DOHH2 (cell line): ENCODE results near the gene PCDHGA11.
"Not testable (repeated sequence)": the region's sequence is repeated elsewhere in the genome, so short reads cannot be mapped to it uniquely, and the experiment has no call there.

Experiments
- H3F3A ChIP-seq: fragments of 200-600 bp; sonication (generic), shearing (Covaris generic); 2 replicates; pipeline ENCODE4 v1.6.0; 2016; ENCODE audit warnings: antibody characterized with exemption, mild to moderate bottlenecking; ENCODE audit not compliant: control insufficient read depth, insufficient read depth
- H3K27ac ChIP-seq: fragments of 200-600 bp; sonication (generic); 2 replicates; pipeline ENCODE4 v1.5.1; 2014; ENCODE audit warnings: low read depth, mild to moderate bottlenecking, low read length, moderate library complexity
- H3K27me3 ChIP-seq: fragments of 200-600 bp; sonication (generic); 2 replicates; pipeline ENCODE4 v1.6.1; 2014; ENCODE audit warnings: mild to moderate bottlenecking, low read length, mixed read lengths; ENCODE audit not compliant: control insufficient read depth
- H3K36me3 ChIP-seq: fragments of 200-600 bp; sonication (generic); 2 replicates; pipeline ENCODE4 v1.6.1; 2014; ENCODE audit warnings: mild to moderate bottlenecking, low read length, moderate library complexity, mixed read lengths; ENCODE audit not compliant: control insufficient read depth
- H3K4me1 ChIP-seq: fragments of 200-600 bp; sonication (generic); 2 replicates; pipeline ENCODE4 v1.6.1; 2014; ENCODE audit warnings: mild to moderate bottlenecking, low read length, mixed read lengths; ENCODE audit not compliant: control insufficient read depth
- H3K4me2 ChIP-seq: fragments of 200-600 bp; sonication (generic); 2 replicates; pipeline ENCODE4 v1.6.0; 2014; ENCODE audit warnings: mild to moderate bottlenecking, low read length, moderate library complexity
- H3K4me3 ChIP-seq: fragments of 200-600 bp; sonication (generic); 2 replicates; pipeline ENCODE4 v1.5.1; 2014; ENCODE audit warnings: mild to moderate bottlenecking, low read length, mixed read lengths
- H3K79me2 ChIP-seq: fragments of 200-600 bp; sonication (generic); 2 replicates; pipeline ENCODE4 v1.6.1; 2014; ENCODE audit warnings: mild to moderate bottlenecking, low read length, mixed read lengths; ENCODE audit not compliant: control insufficient read depth
- H3K9me2 ChIP-seq: fragments of 200-600 bp; sonication (generic); replicated peaks from 2 replicates; pipeline ENCODE4 v1.6.1; 2014; ENCODE audit warnings: mild to moderate bottlenecking, low read length, mixed read lengths; ENCODE audit not compliant: control insufficient read depth
- H3K9me3 ChIP-seq: fragments of 200-600 bp; sonication (generic); 2 replicates; pipeline ENCODE4 v1.6.1; 2014; ENCODE audit warnings: antibody characterized with exemption, low read length, mixed read lengths; ENCODE audit not compliant: control insufficient read depth, insufficient read depth
- H4K20me1 ChIP-seq: fragments of 200-600 bp; sonication (generic); 2 replicates; pipeline ENCODE4 v1.6.0; 2014; ENCODE audit warnings: low read depth, mild to moderate bottlenecking, antibody characterized with exemption, low read length, moderate library complexity; ENCODE audit not compliant: control insufficient read depth, insufficient read depth
- EZH2phosphoT487 ChIP-seq: fragments of 200-600 bp; sonication (generic); IDR thresholded peaks from 2 replicates; pipeline ENCODE4 v1.6.1; 2017; ENCODE audit warnings: borderline replicate concordance, mild to moderate bottlenecking, antibody characterized with exemption, low read length, moderate library complexity, mixed read lengths
- TF ChIP-seq, protein P1 (sequence below): fragments of 200-600 bp; sonication (generic); IDR thresholded peaks from one replicate; pipeline ENCODE4 v1.5.1; 2014; ENCODE audit warnings: antibody characterized with exemption, mild to moderate bottlenecking, low read depth, low read length; ENCODE audit not compliant: poor library complexity, severe bottlenecking

Gene PCDHGA11

DNA sequence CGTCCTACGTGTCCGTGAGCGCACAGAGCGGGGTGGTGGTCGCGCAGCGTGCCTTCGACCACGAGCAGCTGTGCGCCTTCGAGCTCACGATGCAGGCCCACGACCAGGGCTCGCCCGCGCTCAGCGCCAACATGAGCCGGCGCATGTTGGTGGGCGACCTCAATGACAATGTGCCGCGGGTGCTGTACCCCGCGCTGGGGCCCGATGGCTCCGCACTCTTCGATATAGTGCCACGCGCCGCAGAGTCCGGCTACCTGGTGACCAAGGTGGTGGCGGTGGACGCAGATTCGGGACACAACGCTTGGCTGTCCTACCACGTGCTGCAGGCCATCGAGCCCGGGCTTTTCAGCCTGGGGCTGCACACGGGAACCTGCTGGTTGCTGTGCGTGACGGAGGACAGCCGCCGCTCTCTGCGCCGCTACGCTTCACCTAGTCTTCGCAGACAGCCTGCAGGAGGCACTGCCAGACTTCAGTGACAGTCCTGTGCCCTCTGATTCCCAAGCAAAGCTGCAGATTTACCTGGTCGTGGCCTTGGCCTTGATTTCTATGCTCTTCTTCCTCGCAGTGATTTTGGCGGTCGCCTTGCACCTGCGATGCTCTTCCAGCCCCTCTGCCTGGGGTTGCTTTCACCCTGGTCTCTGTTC is 7.1 kb downstream of the PCDHGA11 start:
- H3F3A ChIP-seq, result peaks cover 6% of the 10 kb centered on the region; the same call in 1 of the 2 replicates
- H3K36me3 ChIP-seq, result peaks cover 24% of the 10 kb centered on the region
- H3K4me3 ChIP-seq, result no peak overlapping the region
- H3K9me3 ChIP-seq, result peaks cover 19% of the 10 kb centered on the region
- no peak overlapping the region for H3K27ac ChIP-seq
- TF ChIP-seq, protein P1, sequence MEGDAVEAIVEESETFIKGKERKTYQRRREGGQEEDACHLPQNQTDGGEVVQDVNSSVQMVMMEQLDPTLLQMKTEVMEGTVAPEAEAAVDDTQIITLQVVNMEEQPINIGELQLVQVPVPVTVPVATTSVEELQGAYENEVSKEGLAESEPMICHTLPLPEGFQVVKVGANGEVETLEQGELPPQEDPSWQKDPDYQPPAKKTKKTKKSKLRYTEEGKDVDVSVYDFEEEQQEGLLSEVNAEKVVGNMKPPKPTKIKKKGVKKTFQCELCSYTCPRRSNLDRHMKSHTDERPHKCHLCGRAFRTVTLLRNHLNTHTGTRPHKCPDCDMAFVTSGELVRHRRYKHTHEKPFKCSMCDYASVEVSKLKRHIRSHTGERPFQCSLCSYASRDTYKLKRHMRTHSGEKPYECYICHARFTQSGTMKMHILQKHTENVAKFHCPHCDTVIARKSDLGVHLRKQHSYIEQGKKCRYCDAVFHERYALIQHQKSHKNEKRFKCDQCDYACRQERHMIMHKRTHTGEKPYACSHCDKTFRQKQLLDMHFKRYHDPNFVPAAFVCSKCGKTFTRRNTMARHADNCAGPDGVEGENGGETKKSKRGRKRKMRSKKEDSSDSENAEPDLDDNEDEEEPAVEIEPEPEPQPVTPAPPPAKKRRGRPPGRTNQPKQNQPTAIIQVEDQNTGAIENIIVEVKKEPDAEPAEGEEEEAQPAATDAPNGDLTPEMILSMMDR, result no peak
- no peak for TF ChIP-seq EZH2phosphoT487
- no peaks in the 10 kb centered on the region for H3K9me2 ChIP-seq
- H3K4me2 ChIP-seq, result no peak overlapping the region
- 0 out of 2 replicates have a peak, but pooled peaks cover 3% of the 10 kb centered on the region for H3K4me1 ChIP-seq
- no peaks in the 10 kb centered on the region for H4K20me1 ChIP-seq
- H3K27me3 ChIP-seq, result no peaks in the 10 kb centered on the region
- H3K79me2 ChIP-seq, result no peaks in the 10 kb centered on the region

DNA sequence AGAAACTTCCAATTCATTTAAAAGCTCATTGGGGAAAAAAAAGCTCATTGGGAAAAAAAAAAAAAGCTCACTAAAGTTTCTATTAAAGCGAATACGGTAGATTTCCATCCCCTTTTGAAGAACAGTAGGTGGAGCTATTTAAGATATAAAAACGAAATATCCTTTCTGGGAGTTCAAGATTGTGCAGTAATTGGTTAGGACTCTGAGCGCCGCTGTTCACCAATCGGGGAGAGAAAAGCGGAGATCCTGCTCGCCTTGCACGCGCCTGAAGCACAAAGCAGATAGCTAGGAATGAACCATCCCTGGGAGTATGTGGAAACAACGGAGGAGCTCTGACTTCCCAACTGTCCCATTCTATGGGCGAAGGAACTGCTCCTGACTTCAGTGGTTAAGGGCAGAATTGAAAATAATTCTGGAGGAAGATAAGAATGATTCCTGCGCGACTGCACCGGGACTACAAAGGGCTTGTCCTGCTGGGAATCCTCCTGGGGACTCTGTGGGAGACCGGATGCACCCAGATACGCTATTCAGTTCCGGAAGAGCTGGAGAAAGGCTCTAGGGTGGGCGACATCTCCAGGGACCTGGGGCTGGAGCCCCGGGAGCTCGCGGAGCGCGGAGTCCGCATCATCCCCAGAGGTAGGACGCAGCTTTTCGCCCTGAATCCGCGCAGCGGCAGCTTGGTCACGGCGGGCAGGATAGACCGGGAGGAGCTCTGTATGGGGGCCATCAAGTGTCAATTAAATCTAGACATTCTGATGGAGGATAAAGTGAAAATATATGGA is 9.7 kb downstream of the PCDHGA11 start, which contains the start of gene PCDHGA12:
Gene PCDHGA12, plus strand, starts transcription at position 176 of the 782 bp plus-strand sequence. Its CDS starts 253 bp downstream, at position 429.
- Histone ChIP-seq H3K36me3 (peaks cover 24% of the 10 kb centered on the region), H3K9me2 (no peaks in the 10 kb centered on the region), H3K4me2 (peak within 1 kb of the TSS; percentile 60), H3F3A (0 out of 2 replicates have a peak, but pooled peaks cover 6% of the 10 kb centered on the region), H3K27ac (0 out of 2 replicates have a peak within 1 kb of the TSS, but pooled peaks have one; percentile 5), H3K27me3 (no peaks in the 10 kb centered on the region), H3K9me3 (peaks cover 18% of the 10 kb centered on the region), H3K79me2 (no peaks in the 10 kb centered on the region), H4K20me1 (no peaks in the 10 kb centered on the region), H3K4me3 (peak within 1 kb of the TSS; percentile 69), H3K4me1 (0 out of 2 replicates have a peak, but pooled peaks cover 3% of the 10 kb centered on the region)
- TF ChIP-seq, protein P1, result peak; percentile 73
- no peak for TF ChIP-seq EZH2phosphoT487

DNA sequence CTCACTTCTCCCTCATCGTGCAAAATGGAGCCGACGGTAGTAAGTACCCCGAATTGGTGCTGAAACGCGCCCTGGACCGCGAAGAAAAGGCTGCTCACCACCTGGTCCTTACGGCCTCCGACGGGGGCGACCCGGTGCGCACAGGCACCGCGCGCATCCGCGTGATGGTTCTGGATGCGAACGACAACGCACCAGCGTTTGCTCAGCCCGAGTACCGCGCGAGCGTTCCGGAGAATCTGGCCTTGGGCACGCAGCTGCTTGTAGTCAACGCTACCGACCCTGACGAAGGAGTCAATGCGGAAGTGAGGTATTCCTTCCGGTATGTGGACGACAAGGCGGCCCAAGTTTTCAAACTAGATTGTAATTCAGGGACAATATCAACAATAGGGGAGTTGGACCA is 10.4 kb downstream of the PCDHGA11 start:
- peaks cover 24% of the 10 kb centered on the region for H3K36me3 ChIP-seq
- H3K79me2 ChIP-seq, result no peaks in the 10 kb centered on the region
- peak overlapping the region; percentile 69 for H3K4me3 ChIP-seq
- H3K27ac ChIP-seq, result no peak overlapping the region
- H3F3A ChIP-seq, result 0 out of 2 replicates have a peak, but pooled peaks cover 6% of the 10 kb centered on the region
- peak overlapping the region; percentile 60 for H3K4me2 ChIP-seq
- 0 out of 2 replicates have a peak, but pooled peaks cover 3% of the 10 kb centered on the region for H3K4me1 ChIP-seq
- no peaks in the 10 kb centered on the region for H3K9me2 ChIP-seq
- H4K20me1 ChIP-seq, result no peaks in the 10 kb centered on the region
- TF ChIP-seq, protein P1, result no peak
- no peak for TF ChIP-seq EZH2phosphoT487
- no peaks in the 10 kb centered on the region for H3K27me3 ChIP-seq
- peaks cover 18% of the 10 kb centered on the region for H3K9me3 ChIP-seq

DNA sequence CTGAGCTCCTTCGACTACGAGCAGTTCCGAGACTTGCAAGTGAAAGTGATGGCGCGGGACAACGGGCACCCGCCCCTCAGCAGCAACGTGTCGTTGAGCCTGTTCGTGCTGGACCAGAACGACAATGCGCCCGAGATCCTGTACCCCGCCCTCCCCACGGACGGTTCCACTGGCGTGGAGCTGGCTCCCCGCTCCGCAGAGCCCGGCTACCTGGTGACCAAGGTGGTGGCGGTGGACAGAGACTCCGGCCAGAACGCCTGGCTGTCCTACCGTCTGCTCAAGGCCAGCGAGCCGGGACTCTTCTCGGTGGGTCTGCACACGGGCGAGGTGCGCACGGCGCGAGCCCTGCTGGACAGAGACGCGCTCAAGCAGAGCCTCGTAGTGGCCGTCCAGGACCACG is 11.5 kb downstream of the PCDHGA11 start:
- not testable (repeated sequence) for H3K4me1 ChIP-seq, H3K79me2 ChIP-seq, H3K4me2 ChIP-seq, H3F3A ChIP-seq, H3K9me2 ChIP-seq, H3K27me3 ChIP-seq, H3K4me3 ChIP-seq, H3K27ac ChIP-seq, H4K20me1 ChIP-seq
- peaks cover 23% of the 10 kb centered on the region for H3K36me3 ChIP-seq
- peaks cover 18% of the 10 kb centered on the region for H3K9me3 ChIP-seq

DNA sequence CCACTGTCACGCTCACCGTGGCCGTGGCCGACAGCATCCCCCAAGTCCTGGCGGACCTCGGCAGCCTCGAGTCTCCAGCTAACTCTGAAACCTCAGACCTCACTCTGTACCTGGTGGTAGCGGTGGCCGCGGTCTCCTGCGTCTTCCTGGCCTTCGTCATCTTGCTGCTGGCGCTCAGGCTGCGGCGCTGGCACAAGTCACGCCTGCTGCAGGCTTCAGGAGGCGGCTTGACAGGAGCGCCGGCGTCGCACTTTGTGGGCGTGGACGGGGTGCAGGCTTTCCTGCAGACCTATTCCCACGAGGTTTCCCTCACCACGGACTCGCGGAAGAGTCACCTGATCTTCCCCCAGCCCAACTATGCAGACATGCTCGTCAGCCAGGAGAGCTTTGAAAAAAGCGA is 11.9 kb downstream of the PCDHGA11 start:
- Histone ChIP-seq H3K36me3 (peaks cover 18% of the 10 kb centered on the region), H3K9me3 (peaks cover 14% of the 10 kb centered on the region)
- H3F3A ChIP-seq, H3K4me3 ChIP-seq, H3K79me2 ChIP-seq, H3K27ac ChIP-seq, H3K27me3 ChIP-seq, H3K4me2 ChIP-seq, H3K4me1 ChIP-seq, H3K9me2 ChIP-seq, H4K20me1 ChIP-seq: not testable (repeated sequence)
